ENCODE data around the gene CLEC2L.

The CLEC2L gene

GRCh38 chr7:139566736-139567646, 43.5 kb downstream of the CLEC2L start (continued):
- TF ChIP-seq, protein P1, sequence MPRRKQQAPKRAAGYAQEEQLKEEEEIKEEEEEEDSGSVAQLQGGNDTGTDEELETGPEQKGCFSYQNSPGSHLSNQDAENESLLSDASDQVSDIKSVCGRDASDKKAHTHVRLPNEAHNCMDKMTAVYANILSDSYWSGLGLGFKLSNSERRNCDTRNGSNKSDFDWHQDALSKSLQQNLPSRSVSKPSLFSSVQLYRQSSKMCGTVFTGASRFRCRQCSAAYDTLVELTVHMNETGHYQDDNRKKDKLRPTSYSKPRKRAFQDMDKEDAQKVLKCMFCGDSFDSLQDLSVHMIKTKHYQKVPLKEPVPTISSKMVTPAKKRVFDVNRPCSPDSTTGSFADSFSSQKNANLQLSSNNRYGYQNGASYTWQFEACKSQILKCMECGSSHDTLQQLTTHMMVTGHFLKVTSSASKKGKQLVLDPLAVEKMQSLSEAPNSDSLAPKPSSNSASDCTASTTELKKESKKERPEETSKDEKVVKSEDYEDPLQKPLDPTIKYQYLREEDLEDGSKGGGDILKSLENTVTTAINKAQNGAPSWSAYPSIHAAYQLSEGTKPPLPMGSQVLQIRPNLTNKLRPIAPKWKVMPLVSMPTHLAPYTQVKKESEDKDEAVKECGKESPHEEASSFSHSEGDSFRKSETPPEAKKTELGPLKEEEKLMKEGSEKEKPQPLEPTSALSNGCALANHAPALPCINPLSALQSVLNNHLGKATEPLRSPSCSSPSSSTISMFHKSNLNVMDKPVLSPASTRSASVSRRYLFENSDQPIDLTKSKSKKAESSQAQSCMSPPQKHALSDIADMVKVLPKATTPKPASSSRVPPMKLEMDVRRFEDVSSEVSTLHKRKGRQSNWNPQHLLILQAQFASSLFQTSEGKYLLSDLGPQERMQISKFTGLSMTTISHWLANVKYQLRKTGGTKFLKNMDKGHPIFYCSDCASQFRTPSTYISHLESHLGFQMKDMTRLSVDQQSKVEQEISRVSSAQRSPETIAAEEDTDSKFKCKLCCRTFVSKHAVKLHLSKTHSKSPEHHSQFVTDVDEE (CRISPR knock-in tag; IDR thresholded peaks at IDR 0.05), result no peak
- TF ChIP-seq ESRRG (CRISPR knock-in tag; IDR thresholded peaks at IDR 0.05) (no peak), PATZ1 (CRISPR knock-in tag; IDR thresholded peaks at IDR 0.05; ENCODE audit: borderline replicate concordance) (no peak), PPARA (CRISPR knock-in tag; IDR thresholded peaks at IDR 0.05; ENCODE audit: borderline replicate concordance) (no peak), CSDC2 (CRISPR knock-in tag; IDR thresholded peaks at IDR 0.05) (no peak), TCF4 (CRISPR knock-in tag; IDR thresholded peaks at IDR 0.05; ENCODE audit: borderline replicate concordance) (no peak), TOX (CRISPR knock-in tag; IDR thresholded peaks at IDR 0.05; ENCODE audit: borderline replicate concordance) (no peak), ZNF565 (CRISPR knock-in tag; conservative IDR thresholded peaks at IDR 0.05; ENCODE audit: low read depth) (no peak)

DNA sequence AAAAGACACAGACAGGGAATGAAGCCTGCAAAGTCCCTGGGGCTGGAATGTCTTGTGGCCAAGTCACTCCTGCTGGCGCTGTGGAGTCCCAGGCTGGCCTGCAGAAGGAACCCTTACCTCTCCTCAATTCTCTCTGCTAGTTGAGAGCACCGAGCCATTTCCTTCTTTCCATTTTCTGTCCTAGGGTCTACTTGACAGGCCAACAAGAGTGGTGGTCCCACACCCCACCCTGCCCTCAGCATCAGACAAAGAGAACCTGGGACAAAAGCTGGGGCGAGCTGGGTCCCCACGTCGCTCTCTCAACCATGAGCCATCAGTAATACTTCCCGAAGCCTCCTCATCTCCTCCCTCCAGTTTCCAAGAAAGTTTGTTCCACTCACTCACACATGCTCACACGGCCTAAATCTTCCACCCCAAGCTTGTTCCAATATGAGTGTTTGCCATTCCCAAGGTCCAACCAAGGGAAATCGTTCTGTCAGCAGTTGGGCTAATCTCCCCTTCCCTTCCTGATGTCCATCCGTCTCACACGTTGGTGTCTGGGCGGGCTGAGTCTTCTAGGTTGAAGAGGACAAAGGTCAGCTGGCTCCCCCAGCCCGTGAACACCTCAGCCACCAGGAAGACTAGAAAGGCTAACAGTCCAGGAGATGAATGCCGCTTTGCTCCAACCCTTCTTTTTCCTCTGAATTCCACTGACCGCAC, 44.3 kb downstream of the CLEC2L start:
- TF ChIP-seq TOX (CRISPR knock-in tag; IDR thresholded peaks at IDR 0.05; ENCODE audit: borderline replicate concordance) (no peak), ZNF565 (CRISPR knock-in tag; conservative IDR thresholded peaks at IDR 0.05; ENCODE audit: low read depth) (no peak), PATZ1 (CRISPR knock-in tag; IDR thresholded peaks at IDR 0.05; ENCODE audit: borderline replicate concordance) (no peak), ARNTL (CRISPR knock-in tag; IDR thresholded peaks at IDR 0.05; ENCODE audit: borderline replicate concordance, low read depth) (no peak), TCF4 (CRISPR knock-in tag; IDR thresholded peaks at IDR 0.05; ENCODE audit: borderline replicate concordance) (no peak), CSDC2 (CRISPR knock-in tag; IDR thresholded peaks at IDR 0.05) (no peak)
- TF ChIP-seq, protein P2, sequence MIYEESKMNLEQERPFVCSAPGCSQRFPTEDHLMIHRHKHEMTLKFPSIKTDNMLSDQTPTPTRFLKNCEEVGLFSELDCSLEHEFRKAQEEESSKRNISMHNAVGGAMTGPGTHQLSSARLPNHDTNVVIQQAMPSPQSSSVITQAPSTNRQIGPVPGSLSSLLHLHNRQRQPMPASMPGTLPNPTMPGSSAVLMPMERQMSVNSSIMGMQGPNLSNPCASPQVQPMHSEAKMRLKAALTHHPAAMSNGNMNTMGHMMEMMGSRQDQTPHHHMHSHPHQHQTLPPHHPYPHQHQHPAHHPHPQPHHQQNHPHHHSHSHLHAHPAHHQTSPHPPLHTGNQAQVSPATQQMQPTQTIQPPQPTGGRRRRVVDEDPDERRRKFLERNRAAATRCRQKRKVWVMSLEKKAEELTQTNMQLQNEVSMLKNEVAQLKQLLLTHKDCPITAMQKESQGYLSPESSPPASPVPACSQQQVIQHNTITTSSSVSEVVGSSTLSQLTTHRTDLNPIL (CRISPR knock-in tag; IDR thresholded peaks at IDR 0.05; ENCODE audit: low read depth), result no peak
- TF ChIP-seq, protein P3, sequence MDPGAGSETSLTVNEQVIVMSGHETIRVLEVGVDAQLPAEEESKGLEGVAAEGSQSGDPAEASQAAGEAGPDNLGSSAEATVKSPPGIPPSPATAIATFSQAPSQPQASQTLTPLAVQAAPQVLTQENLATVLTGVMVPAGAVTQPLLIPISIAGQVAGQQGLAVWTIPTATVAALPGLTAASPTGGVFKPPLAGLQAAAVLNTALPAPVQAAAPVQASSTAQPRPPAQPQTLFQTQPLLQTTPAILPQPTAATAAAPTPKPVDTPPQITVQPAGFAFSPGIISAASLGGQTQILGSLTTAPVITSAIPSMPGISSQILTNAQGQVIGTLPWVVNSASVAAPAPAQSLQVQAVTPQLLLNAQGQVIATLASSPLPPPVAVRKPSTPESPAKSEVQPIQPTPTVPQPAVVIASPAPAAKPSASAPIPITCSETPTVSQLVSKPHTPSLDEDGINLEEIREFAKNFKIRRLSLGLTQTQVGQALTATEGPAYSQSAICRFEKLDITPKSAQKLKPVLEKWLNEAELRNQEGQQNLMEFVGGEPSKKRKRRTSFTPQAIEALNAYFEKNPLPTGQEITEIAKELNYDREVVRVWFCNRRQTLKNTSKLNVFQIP (CRISPR knock-in tag; IDR thresholded peaks at IDR 0.05; ENCODE audit: borderline replicate concordance, low read depth), result no peak
- no peak for ATAC-seq

- ATAC-seq, result no peak
- TF ChIP-seq CSDC2 (CRISPR knock-in tag; IDR thresholded peaks at IDR 0.05), result no peak
- TF ChIP-seq ZNF70 (CRISPR knock-in tag; IDR thresholded peaks at IDR 0.05), result no peak
- TF ChIP-seq ISL1 (CRISPR knock-in tag; IDR thresholded peaks at IDR 0.05), result no peak
- no peak for TF ChIP-seq PATZ1 (CRISPR knock-in tag; IDR thresholded peaks at IDR 0.05; ENCODE audit: borderline replicate concordance)
- no peak for TF ChIP-seq ZNF8 (CRISPR knock-in tag; IDR thresholded peaks at IDR 0.05)
- TF ChIP-seq RARB (CRISPR knock-in tag; IDR thresholded peaks at IDR 0.05), result no peak
- TF ChIP-seq ARNTL (CRISPR knock-in tag; IDR thresholded peaks at IDR 0.05; ENCODE audit: borderline replicate concordance, low read depth), result no peak
- no peak for TF ChIP-seq GLIS3 (CRISPR knock-in tag; IDR thresholded peaks at IDR 0.05)
- TF ChIP-seq, protein P4, sequence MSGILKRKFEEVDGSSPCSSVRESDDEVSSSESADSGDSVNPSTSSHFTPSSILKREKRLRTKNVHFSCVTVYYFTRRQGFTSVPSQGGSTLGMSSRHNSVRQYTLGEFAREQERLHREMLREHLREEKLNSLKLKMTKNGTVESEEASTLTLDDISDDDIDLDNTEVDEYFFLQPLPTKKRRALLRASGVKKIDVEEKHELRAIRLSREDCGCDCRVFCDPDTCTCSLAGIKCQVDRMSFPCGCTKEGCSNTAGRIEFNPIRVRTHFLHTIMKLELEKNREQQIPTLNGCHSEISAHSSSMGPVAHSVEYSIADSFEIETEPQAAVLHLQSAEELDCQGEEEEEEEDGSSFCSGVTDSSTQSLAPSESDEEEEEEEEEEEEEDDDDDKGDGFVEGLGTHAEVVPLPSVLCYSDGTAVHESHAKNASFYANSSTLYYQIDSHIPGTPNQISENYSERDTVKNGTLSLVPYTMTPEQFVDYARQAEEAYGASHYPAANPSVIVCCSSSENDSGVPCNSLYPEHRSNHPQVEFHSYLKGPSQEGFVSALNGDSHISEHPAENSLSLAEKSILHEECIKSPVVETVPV (CRISPR knock-in tag; IDR thresholded peaks at IDR 0.05), result no peak
- TF ChIP-seq, protein P2 (CRISPR knock-in tag; IDR thresholded peaks at IDR 0.05; ENCODE audit: low read depth), result no peak
- TF ChIP-seq ZFP3 (CRISPR knock-in tag; IDR thresholded peaks at IDR 0.05), result no peak
- TF ChIP-seq ZFP30 (CRISPR knock-in tag; IDR thresholded peaks at IDR 0.05), result no peak
These were observed 44.8 kb downstream of the CLEC2L start for GRCh38 chr7:139568346-139568675.
